PFSK-1 (cell line): Measurements from ENCODE around the gene NAV2.

ENCODE experiments used
- FOXP2 ChIP-seq: optimal IDR thresholded peaks from 2 replicates; pipeline ENCODE3; 2011; ENCODE audit warnings: borderline replicate concordance, control low read depth, inconsistent platforms; ENCODE audit not compliant: insufficient read depth; ENCODE audit errors: extremely low read length, extremely low read depth
- POLR2AphosphoS5 ChIP-seq: IDR thresholded peaks from 2 replicates; pipeline ENCODE4 v1.6.1; 2012; ENCODE audit warnings: low read depth, mild to moderate bottlenecking, control low read depth, low read length, moderate library complexity
- REST ChIP-seq, 2 experiments: IDR thresholded peaks; 2 replicates each; pipeline versions ENCODE4 v1.6.1 to v1.8.0; 2011 to 2012; ENCODE audit warnings: low read depth in 2 of 2, low read length in 2 of 2, control low read depth in 1 of 2, inconsistent platforms in 1 of 2, mild to moderate bottlenecking in 1 of 2, moderate library complexity in 1 of 2; ENCODE audit not compliant: insufficient read depth in 1 of 2
- SIN3A ChIP-seq: IDR thresholded peaks from 2 replicates; pipeline ENCODE4 v1.6.1; 2012; ENCODE audit warnings: mild to moderate bottlenecking, low read length, moderate library complexity, borderline replicate concordance; ENCODE audit not compliant: insufficient read depth
- TAF1 ChIP-seq: IDR thresholded peaks from 2 replicates; pipeline ENCODE4 v1.6.1; 2012; ENCODE audit warnings: low read length, control low read depth, borderline replicate concordance; ENCODE audit not compliant: insufficient read depth

Gene NAV2

GRCh38 chr11:20099527-20099926 is 386.9 kb downstream of the NAV2 start:
- no peak for TF ChIP-seq REST (IDR thresholded peaks at IDR 0.05; ENCODE audit: insufficient read depth in 1 of 2, low read depth in 2 of 2, low read length in 2 of 2)
- no peak for TF ChIP-seq SIN3A
- no peak for TF ChIP-seq FOXP2
- TF ChIP-seq TAF1 = no peak
- TF ChIP-seq POLR2AphosphoS5 = no peak

GRCh38 chr11:20102397-20102796 is 389.8 kb downstream of the NAV2 start:
- TF ChIP-seq FOXP2 (no peak), TAF1 (no peak), REST (IDR thresholded peaks at IDR 0.05; ENCODE audit: insufficient read depth in 1 of 2, low read depth in 2 of 2, low read length in 2 of 2) (no peak), SIN3A (no peak), POLR2AphosphoS5 (no peak)

DNA sequence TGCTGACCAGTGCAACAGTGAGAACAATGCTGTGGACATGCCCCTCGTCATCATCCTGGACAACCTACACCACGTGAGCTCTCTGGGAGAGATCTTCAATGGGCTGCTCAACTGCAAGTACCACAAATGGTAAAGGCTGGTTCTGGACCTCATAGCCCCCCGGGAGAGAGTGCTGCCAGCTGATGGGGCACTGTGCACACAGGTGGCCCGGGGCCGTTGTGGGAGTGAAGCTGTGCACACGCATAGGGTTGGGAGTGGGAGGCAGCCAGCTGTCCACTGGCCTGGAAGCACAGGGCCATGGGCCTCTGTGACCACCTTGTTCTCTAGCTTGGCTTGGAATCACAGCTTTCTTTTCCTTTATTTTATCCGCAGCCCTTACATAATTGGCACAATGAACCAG is 390.6 kb downstream of the NAV2 start:
- TF ChIP-seq REST (IDR thresholded peaks at IDR 0.05; ENCODE audit: insufficient read depth in 1 of 2, low read depth in 2 of 2, low read length in 2 of 2) = no peak
- no peak for TF ChIP-seq POLR2AphosphoS5
- no peak for TF ChIP-seq TAF1

DNA sequence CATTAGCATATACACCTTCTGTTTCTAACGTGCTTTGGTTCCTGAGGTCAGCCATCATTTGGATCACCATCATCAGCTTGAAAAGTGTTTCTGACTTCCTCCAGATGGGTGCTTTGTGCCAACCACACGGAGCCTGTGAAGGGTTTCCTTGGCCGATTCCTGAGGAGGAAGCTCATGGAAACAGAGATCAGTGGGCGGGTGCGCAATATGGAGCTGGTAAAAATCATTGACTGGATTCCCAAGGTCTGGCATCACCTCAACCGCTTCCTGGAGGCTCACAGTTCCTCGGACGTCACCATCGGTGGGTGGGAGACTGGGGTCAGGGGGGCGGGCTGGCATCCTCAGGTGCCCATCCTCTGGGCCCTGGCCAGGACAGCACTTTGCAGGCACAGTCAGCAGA is 392.8 kb downstream of the NAV2 start:
- TF ChIP-seq FOXP2 (no peak), REST (IDR thresholded peaks at IDR 0.05; ENCODE audit: insufficient read depth in 1 of 2, low read depth in 2 of 2, low read length in 2 of 2) (no peak), TAF1 (no peak), SIN3A (no peak), POLR2AphosphoS5 (no peak)

GRCh38 chr11:20109731-20110445 is 397.3 kb downstream of the NAV2 start:
- no peak for TF ChIP-seq REST (IDR thresholded peaks at IDR 0.05; ENCODE audit: insufficient read depth in 1 of 2, low read depth in 2 of 2, low read length in 2 of 2)
- TF ChIP-seq FOXP2 = no peak
- TF ChIP-seq SIN3A = no peak
- no peak for TF ChIP-seq POLR2AphosphoS5
- no peak for TF ChIP-seq TAF1
